Putamen (tissue), 1 donor: ENCODE data around the gene CALN1.
"Not testable (repeated sequence)": the region's sequence is repeated elsewhere in the genome, so short reads cannot be mapped to it uniquely, and the experiment has no call there.

Experiments used
- DNase-seq: peaks from one replicate; pipeline ENCODE4 v3.0.0-alpha.2; 2016; ENCODE audit warnings: low spot score

CALN1 gene

DNA sequence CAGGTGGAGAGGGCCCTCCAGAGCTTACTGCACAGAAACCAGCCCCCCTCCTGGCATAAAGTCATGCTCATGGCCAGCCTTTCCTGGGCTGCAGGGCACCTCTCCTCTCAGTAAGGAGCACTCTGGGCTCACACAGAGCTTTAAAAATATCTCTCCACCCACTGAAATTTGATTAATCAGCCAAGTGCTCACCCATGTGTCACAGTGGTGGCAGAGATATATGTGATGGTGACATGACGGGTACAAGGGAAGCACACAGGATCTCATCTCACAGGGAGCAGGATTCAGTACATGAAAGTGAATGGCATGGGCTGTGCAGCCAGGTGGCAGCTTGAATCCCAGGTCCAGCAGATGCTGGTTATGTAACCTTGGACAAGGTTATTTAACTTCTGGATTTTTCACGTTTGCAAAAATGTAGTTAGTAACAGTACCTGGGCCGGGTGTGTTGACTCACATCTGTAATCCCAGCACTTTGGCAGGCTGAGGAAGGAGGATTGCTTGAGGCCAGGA, 144.8 kb downstream of the CALN1 start:
- peak; percentile 65 for DNase-seq

DNA sequence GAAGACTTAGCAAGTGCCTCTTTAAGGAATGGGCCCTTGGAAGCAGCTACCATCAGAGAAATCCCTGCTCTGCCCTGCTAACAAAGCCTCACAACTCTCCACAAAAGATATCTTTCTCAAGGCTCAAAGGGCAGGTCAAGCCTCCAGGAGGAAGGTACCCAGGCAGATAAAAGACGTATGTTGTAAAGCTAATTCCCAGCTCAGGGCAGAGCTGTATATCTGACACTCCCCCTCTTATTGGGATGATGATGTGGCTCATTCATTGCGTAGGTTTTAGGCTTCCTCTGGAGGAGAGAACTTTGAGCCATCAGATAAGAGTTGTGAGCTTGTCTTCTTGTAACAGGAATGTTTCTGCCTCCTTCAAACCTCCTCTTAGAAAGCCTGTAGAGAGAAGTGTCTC, 145.4 kb downstream of the CALN1 start:
- peak; percentile 60 for DNase-seq

DNA sequence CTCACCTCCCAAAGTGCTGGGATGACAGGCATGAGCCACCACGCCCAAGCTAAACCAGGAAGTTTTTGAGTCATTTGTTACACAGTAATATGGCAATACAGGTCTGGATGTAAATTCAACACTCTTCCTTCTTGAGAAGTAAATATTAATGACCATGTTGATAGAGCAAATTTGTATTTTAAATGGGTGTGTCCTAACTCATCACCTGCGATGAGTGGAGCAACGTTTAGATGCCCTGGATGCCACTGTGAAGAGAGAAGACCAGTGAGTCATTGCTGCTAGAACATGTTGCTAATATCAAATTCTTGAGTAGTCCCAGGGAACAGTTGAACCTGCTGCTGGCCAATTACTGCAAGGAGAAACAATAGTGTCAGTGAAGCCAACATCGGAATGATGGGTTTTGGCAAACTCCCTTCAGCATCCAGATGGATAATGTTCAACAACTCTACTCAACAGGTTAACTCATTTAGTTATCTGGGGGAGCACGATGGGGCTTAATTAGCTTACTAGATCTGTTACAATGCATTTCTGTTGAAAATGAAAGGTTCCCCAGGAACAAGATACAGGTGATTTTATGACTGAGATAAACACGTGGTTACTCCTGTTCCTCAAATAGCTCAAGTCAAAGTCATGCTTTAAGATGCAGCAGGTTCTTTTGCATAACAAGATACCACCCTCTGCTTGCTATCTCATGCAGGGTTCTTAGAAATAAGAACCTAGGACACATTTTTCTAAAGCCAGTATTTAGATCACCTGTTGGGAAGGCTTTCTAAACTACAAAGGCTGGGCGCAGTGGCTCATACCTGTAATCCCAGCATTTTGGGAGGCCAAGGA, 146.8 kb downstream of the CALN1 start:
- DNase-seq: no peak

- no peak for DNase-seq
These were observed 151.7 kb downstream of the CALN1 start for GRCh38 chr7:72260406-72260805.

GRCh38 chr7:72258074-72258473, 154.1 kb downstream of the CALN1 start:
- DNase-seq: no peak

DNA sequence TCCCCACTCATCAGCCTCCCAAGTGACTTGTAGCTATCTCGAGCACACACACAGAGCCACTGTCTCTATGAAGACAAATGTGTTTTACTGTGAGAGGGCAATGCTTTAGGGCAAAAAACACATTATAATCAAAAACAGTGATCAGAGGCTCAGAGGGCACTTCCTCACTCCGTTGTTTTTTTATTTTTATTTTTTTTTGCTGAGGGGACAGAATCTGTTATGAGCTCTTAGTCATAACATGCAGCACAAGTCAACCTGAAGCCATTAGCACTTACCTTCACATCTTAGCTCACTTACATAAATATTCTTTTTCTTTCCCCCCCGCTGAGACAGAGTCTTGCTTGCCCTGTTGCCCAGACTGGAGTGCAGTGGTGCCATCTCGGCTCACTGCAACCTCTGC, 157.7 kb downstream of the CALN1 start:
- no peak for DNase-seq

GRCh38 chr7:72249106-72249505, 163.0 kb downstream of the CALN1 start:
- no peak for DNase-seq

- DNase-seq: peak; percentile 70
These were observed 167.2 kb downstream of the CALN1 start for GRCh38 chr7:72244826-72245398.

- DNase-seq: no peak
These were observed 168.8 kb downstream of the CALN1 start for GRCh38 chr7:72243329-72243728.

DNA sequence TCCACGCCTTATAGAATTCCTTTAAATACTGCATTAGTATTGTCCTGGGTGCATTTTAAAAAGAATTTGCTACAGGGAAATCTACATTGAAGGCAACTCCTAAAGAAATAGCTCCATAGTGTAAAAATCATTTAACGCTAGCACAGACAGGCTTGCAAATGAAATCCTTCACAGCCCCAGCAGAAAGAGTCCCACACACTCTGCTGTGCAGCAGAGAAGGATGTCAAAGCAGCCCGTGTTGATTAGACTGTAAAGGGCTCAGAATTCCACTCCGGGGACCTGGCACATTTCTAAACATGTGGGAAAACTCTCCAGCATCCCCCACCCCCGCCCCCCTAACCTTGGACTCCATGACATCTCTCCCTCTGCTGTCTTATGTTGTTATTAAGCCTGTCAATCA, 176.8 kb downstream of the CALN1 start:
- DNase-seq: peak; percentile 62

DNA sequence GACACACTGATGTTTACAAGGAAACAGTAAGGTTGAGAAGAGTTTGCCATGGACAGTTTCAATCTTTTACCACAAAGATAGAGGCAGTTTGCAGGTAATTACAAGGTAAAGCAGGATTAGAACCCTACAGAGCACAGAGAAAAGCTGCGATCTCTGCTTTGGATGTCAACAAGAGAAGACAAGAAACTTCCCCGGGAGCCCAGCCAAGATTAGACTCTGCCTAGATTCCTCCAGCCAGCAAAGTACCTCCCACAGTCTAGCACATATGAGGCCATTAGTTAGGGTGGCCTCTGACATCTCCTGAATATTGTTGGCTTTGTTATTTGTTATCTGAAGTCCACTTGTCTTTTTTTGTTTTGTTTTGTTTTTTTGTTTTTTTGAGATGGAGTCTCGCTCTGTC, 178.1 kb downstream of the CALN1 start:
- DNase-seq: no peak

- no peak for DNase-seq
These were observed 181.9 kb downstream of the CALN1 start for GRCh38 chr7:72230281-72230680.

GRCh38 chr7:72223351-72223750, 188.8 kb downstream of the CALN1 start:
- no peak for DNase-seq

DNA sequence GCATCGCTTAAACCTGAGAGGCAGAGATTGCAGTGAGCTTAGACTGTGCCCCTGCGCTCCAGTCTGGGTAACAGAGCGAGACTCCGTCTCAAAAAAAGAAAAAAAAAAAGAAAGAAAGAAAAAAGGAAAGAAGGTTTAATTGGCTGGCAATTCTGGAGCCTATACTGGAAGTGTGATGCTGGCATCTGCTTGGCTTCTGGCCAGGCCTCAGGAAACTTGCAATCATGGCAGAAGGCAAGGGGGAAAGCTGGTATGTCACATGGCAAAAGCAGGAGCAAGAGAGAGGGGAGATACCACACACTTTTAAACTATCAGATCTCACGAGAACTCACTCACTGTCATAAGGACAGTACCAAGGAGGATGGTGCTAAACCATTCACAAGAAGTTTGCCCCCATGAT, 190.0 kb downstream of the CALN1 start:
- DNase-seq: no peak

GRCh38 chr7:72219500-72219899, 192.6 kb downstream of the CALN1 start:
- DNase-seq: no peak

DNA sequence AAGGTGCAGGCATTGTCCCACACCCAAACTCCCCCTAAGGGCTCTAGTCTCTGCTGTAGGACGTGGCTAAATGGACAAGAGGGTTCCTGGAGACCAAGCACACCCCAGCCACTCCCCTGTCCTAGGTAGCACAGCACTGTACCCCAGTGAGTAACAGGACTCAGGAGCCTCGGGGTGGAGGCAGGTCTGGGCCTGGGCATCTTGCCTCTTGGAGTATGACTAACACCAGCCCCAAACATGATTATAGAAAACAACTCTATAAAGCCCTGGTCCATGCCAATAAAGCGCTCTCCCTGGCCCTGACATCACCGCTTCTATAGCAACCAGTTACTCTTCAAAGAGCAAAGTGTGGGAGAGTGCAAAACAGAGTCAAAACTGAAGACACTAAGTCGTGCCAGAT, 195.0 kb downstream of the CALN1 start:
- no peak for DNase-seq

DNA sequence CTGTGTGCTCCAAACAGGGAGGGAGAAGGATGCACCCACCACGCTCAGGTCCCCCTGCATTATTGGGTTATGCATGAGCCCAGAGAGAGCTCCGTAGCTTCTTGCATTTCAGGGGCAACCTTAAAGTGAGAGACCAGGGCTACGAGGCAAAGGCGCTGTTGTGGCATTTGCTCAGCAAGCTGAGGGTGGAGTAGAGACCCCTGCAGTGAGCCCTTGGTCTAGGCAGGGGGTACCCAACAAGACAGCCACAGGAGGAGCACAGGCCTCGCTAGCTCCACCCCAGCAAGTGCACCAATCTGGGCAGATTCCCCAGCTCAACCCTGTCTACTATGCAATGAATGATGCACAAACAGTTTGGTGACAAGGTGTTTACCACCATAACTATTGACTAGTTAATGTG, 198.4 kb downstream of the CALN1 start:
- DNase-seq: no peak

DNA sequence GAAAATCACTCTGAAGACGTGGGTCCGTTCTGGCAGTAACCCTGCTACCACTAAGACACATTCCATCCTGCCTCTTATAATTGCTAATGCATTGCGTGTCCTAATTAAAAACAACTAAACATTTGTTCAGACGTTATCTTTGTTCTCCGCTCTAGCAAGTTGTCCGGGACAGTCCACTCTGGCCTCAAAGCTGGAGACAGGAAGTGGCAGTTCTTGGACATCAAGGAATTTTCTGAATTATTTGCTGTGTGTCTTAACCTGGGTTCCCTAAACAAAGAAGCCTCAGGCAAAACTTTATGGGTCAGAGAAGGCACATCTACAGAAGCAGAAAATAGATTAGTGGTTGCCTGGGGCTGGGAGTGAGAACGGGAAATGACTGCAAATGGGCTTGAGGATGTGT, 199.1 kb downstream of the CALN1 start:
- DNase-seq: no peak

- no peak for DNase-seq
These were observed 201.0 kb downstream of the CALN1 start for GRCh38 chr7:72211175-72211574.

- DNase-seq: not testable (repeated sequence)
These were observed 203.1 kb downstream of the CALN1 start for GRCh38 chr7:72209006-72209405.

GRCh38 chr7:72196176-72196575, 216.0 kb downstream of the CALN1 start:
- DNase-seq: no peak

DNA sequence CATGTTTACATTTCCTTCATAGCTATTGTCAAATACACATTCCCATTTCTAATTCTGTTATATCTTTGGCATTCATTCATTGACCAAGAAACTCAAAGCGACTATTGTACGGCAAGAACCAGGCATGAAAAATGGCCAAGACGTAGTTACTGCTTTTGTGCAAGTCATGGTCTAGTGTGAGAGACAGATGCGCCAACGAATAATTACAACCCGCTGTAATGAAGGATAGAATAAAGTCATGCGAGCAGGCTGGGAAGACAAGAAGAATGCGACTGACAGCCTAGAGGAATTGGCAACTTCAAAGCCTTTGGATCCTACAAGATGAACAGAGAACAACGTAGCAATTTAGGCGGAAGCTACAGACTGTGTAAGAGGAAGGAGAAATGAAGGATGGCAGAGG, 221.2 kb downstream of the CALN1 start:
- DNase-seq: peak; percentile 27

- DNase-seq: no peak
These were observed 222.0 kb downstream of the CALN1 start for GRCh38 chr7:72190146-72190545.

- DNase-seq: no peak
These were observed 225.0 kb downstream of the CALN1 start for GRCh38 chr7:72187179-72187578.
